NCI-H82 treated with DMSO at 0.1 percent for 48 hours (cell line): ENCODE data around the gene SSNA1.

Experiments used
- DNase-seq: peaks from one replicate; lab custom pipeline; 2025; ENCODE audit not compliant: unreplicated experiment; lab: John Stamatoyannopoulos, UW

The SSNA1 gene

DNA sequence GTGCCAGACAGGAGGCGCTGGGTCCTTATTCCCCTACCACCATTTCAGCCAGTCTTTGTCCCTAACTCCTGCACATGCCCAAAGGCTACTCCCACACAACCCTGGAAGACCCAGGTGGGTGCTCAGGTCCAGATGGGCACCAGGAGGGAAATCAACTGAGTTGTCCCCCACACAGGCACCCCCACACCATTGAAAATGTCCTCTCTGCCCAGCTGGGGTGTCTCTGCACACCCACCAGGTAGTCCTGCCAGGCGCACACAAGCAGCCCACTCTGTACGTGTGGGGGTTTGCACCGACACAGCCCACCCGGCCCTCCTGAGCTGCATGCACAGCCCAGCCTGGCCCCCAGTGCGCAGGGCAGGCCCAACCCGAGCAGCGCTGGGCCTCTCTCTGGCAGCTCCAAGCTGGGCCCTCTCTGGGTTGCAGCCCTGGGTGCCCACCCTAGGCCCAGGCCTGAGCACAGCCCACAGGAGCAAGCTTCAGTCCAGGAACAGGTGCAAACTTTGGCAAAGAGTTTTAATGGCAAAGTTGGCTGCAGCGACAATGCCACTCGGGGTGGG is 31.4 kb downstream of the SSNA1 start:
- no peak for DNase-seq

DNA sequence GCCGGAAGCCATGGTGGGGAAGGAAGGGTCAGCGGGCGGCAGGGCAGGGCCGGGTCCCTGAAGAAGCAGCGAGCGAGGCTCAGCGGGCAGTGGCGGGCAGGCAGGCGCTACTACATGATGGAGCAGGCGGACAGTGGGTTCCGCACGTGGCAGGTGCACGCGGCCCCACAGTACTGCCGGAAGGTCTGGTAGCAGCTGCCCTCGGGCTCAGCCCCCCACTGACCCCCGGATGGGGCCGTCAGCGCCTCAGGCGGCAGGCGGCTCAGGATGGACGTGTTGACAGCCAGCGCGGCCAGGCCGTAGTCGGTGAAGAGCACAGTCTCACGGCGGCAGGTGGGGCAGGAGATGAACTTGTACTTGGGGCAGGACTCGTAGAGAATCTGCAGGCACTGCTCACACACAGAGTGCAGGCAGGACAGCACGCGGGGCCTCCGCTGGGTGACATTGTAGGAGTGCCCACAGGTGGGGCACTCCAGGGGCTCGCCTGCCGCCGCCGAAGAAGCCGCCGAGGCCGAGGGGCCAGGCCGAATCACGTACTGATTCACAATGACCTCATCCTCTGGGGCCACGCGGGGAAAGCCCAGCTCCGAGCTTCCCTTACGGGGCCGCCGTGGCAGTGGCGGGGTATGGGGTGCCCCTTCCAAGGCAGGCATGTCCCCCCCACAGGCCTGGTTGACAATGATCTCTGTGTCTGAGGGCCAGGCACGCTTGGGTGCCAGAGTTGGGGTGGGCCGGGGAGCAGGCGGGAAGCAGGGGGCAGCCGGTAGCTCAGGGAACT is 32.0 kb downstream of the SSNA1 start:
- no peak for DNase-seq

GRCh38 chr9:137221095-137221505 is 32.6 kb downstream of the SSNA1 start:
- DNase-seq: no peak

DNA sequence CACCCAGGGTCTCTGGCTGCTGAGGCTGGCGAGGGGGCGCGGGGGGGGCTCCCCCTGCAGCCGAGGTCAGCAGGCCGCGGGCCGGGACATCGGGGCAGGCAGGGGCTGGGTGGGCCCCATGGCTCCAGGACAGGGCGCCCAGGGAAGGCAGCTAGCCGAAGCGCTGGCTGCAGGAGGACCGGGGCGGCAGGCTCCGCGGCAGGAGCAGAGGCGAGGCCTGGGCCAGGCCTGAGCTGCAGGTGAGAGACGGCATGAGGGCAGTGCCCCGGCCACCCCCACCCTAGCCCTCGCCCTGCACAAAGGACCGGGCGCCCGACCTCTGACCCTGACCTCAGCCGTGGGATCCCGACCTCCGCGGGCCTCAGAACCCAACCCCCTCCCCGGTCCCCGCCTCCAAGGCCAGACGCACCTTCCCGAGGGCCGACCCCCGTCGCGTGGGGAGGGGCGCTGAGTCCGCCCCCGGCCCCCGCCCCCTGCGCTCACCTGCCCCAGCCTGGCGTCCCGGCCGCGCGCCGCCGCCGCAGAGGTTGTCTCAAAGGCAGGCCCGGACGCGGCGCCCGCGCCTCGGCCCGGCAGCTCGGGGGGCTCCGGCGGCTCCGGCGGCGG is 33.1 kb downstream of the SSNA1 start:
- DNase-seq: no peak

DNA sequence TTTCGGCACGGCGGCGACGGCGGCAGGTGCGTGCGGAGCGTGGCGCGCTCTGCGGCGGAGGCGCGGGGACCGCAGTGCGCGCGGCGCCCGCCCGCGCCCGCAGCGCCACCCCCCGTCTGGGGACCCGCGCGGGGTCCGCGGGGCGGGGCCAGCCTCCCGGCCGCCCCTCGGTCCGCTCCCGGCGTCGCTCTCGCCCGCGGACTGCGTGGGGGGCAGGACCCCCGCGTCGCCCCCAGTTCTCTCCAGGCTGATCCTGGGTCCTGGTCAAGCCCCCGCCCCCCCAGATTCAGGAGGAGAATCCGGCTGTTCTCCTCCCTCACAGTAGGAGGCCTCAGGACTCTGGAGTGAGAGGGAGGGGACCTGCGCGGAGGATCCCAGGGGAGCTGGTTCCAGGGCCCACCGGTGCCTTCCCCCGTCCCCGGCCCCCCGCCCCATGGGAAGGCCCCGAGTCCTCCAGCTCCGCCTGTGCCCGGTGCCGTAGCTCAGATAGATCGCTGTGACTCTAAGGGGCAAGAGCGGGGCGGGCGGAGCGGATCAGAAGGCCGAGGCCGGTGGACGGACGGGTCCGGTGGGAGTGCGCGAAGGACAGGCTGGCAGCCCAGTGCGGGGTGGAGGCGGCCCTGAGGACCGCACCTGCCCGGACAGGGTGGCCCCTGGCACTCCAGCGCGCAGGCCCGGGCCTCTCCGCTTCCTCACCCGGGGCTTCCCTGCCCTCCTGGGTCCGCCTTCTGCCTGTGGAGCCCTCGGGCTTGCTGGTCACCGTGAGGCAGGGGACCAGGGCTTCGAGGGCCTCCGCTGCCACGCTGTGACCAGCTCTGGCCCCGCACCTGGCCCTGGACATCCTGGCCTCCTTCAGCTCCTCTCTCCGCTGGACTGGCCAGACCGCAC is 34.0 kb downstream of the SSNA1 start, which contains the start of gene RNF208:
Gene RNF208 (minus strand): TSS at position 51 of the 888 bp plus-strand sequence. CDS start 1,028 bp downstream, outside the sequence.
- DNase-seq: no peak

GRCh38 chr9:137223078-137223970 is 34.8 kb downstream of the SSNA1 start:
- peak; percentile 85 for DNase-seq

DNA sequence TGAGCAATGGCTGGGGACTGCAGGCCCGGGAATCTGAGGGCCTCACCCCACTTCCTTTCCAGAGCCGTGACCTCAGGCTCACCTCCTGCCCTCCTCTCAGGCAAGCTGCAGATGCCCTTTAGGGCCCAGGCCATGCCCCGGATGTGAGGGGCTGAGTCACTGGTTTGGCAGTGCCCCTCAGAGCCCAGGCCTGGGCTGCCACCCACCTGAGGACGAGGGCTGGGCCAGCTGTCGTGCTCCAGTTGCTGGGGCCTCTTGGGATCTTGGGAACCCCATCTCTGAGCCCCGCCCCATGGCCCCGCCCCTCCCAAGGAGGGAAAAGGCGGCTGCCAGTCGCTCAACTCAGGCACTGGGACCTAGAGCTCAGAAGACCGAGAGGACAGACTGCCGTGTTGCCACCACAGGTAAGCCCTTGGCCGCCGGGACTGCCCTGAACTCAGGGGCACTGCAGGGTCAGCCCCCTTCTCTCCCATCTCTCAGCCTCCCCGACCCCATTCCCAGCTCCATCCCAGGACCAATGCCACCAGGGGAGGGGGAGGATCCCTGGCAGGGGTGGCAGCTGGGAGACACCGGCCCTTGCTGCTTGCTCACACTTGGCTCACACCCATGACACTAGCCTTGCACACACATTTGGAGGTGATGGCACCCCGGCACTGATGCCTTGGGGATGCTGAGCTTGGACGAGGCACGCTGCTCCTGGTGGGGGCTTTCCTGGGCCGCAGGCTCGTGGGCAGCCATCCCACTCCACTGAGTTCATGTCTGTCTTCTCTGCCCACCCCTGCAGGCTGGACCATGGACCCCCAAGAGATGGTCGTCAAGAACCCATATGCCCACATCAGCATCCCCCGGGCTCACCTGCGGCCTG is 36.6 kb downstream of the SSNA1 start, which contains the start of gene CYSRT1:
Gene CYSRT1 (plus strand): TSS at position 345 of the 865 bp plus-strand sequence. CDS start 448 bp downstream, at position 793.
- no peak for DNase-seq

DNA sequence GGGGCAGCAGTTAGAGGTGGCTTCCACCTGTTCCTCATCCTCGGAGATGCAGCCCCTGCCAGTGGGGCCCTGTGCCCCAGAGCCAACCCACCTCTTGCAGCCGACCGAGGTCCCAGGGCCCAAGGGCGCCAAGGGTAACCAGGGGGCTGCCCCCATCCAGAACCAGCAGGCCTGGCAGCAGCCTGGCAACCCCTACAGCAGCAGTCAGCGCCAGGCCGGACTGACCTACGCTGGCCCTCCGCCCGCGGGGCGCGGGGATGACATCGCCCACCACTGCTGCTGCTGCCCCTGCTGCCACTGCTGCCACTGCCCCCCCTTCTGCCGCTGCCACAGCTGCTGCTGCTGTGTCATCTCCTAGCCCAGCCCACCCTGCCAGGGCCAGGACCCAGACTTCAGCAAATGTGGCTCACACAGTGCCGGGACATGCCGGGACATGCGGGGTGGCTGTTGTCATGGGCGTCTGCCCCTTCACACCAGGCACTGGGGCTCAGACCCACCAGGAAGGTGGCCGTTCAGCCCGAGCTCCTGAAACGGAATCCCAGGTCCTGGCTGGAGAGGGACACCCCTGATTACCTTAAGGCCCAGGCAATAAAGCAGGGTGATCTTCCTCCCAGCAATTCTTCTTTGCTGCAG is 37.3 kb downstream of the SSNA1 start:
- DNase-seq: no peak

- DNase-seq: no peak
Measured at GRCh38 chr9:137226338-137227053, 38.0 kb downstream of the SSNA1 start.

DNA sequence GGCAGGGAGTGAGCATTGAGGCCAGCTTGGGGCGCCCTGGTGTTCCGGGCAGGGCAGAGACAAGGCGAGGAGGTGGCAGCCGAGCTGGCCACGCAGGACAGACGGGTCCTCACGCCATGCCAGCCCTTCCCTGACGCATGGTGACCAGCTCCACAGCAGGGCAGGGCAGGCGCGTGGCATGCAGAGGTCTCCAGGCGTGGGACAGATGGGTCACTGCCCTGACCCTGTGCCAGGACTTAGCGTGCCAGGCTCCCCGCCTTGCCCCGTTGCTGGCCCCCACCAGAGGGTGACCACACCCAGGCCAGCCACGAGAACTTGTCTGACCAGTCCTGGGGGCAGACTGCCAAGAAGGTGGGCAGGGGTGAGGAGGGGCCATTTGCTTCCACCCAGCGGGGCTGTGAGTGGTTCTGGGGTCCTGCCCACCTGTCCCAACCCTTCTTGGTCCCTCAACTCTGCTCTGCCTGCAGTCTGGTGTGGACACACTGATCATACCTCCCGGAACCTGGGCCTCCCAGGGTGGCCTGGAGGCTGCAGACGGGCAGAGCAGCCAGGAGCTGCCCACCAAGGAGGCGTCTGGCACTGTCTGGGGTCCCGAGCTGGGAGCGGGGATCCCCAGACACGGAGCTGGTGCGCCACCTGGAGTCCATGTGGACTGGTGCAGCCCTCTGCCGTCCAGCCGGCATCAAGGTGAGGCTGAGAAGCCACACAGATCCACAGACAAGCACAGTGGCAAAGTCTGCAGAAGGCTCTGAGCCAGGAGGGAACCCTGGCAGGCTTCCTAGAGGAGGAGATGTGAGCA is 38.8 kb downstream of the SSNA1 start, which contains the start of gene RNF224:
Gene RNF224 (plus strand): TSS at position 449 of the 799 bp plus-strand sequence. CDS start 834 bp downstream, outside the sequence.
- no peak for DNase-seq

DNA sequence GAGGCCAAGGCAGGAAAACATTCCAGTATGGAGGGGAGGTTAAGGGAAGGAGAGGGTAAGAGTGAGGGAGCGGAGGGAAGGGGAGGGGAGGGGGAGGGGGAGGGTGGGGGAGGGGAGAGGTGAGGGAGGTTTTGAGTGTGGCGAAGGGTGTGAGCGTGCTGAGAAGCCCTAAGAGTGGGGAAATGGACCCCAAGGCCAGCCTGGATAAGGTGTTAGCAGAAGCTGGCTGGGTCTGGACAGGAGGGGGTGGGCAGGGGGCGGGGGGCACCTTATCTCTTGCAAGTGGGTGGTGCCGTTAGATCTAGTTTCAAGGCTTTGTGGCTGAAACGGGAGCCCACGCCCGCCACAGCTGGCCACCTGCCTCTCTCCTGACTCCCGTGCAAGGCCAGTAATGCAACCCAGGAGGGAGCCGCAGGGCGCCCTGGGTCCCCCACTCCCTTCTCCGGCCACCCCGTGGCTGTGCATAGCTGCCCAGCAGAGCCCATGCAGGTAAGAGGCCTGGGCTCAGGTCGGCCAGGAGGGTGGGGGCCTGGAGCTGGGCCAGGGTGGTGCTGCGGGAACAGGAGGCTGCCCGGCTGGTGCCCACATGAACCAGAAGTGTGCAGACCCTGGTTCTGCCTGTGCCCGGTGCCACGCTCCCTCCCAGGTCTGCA is 39.5 kb downstream of the SSNA1 start:
- no peak for DNase-seq

GRCh38 chr9:137228506-137228967 is 40.1 kb downstream of the SSNA1 start:
- no peak for DNase-seq

DNA sequence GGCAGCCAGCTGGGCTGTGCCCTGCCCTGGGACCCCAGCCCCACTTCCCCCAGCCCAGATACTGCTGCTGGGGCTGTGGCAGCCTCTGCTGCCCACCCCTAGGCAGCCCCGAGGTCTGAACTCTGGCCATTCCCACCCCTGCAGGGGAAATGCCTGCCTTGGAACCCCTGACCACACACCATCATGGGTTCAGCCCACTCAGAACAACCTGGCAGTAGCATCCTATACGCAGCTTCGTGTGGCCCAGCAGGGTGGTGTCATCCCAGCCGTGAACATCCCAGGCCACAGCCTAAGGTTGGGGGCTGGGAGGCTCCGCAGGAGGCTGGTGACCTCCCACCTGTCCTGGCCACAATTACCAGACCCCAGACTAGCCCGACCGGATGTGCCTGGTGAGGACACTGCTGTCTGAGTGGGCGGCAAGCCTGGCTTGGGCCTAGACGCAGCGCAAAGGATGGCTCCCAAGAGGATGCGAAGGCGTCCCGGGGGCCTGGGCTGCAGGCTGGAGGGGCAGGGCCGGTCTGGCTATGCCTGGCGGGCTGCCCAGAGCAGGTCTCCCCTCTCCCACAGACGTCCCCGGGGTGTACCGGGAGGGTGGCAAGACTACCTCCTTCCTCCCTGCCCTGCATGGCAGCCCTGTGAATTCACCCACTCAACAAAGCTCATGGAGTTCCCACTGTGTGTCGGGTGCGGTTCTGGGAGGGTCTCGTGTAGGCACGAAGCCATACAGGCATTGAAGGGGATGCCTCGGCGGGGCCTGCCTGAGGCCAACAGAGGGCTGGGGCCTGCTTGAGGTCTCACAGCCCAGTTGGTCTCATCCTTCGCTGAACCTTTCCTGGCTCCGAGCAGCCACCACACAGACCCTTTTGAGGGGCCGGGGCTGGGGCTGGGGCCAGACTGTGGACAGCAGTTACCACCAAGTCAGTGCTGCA is 40.8 kb downstream of the SSNA1 start:
- no peak for DNase-seq

DNA sequence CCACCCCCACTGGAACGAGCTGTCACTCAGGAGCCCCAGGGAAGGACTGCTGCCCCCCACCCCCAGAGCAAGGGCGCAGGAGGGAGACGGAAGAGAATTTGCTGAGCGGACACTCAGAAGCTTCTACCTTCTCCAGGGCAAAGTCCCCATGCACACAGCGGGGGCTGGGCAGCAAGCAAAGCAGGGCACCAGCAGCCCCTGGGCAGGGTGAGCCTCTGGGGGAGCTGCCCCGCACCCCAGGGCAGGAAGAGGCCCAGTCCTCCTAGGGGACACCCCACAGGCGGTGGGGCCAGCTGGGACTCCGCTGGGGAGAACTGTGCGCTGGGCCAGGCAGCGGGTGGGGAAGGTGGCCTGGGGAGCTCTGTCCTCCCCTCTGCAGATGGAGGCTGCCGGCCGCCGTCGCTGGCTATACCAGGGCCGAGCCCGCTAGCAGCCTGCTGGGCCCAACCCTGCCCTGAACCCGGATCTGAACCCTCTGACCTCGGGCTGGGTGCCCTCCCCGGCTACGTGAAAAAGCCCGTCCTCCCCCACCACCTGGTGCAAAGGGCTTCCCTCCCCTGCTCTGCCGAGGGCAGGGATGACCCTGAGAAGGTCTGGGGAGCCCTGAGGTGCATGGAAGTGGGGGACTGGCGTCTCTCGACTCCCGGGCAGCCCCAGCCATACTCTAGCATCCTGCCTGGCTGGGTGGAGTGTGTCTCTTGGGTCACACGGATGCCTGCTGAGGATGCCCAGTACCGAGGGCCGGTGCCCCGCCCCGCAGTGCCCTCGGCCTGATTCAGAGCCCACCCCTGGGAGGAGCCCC is 41.6 kb downstream of the SSNA1 start:
- no peak for DNase-seq
